Stimulated activated CD4-positive, alpha-beta T cell treated with anti-CD3 and anti-CD28 coated beads, Interleukin-1b, Interleukin-23, amount 100 ng/mL, for 24 hours (primary cell): ENCODE data around the gene RPH3AL.
"Not testable (repeated sequence)": the region's sequence is repeated elsewhere in the genome, so short reads cannot be mapped to it uniquely, and the experiment has no call there.

ENCODE experiments used
- DNase-seq, 4 experiments: peaks; one replicate each; pipeline ENCODE4 v3.0.0-alpha.2; 2020; ENCODE audit warnings: low read depth in 4 of 4, low spot score in 1 of 4

The RPH3AL gene

DNA sequence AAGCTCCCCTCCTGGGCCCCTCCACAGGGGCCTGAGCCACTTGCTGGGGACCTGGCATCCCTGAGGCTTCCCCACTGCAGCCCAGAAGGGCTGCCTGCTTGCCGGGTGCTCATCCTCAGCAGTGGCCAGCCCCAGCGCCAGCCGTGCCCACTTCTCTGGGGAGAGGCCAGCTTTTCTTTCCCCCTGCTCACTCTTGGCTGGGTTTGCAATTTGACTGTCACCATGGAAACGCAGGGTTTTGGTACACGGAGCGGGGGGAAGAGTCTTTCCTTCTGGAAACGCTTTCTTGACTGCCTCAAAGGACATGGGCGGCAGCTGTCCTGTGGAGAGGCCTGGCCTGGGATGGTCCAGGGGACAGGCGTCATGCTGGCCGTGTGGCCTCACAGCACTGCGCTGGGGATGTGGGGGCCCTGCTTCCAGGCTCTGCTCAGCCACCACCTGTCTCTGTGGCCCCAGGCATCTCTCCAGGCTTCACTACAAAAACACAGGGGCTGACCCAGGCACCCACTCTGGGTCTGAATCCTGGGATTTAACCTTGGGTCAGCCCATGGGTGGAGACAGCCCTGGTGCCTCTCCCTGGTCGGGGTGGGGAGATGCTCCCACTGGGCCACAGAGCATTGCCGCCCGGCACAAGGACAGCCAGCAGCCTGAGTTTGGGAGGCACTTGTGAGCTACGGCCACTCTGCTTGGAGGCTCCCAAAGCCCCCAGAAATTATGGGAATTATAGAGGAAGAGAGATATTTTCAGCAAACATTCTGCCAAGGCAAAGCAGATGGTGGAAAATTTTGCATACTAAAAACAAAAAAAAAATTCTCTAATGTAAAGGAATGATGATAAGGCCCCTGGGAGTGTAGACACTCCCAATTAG is 125.3 kb downstream of the RPH3AL start:
- DNase-seq = no peak

DNA sequence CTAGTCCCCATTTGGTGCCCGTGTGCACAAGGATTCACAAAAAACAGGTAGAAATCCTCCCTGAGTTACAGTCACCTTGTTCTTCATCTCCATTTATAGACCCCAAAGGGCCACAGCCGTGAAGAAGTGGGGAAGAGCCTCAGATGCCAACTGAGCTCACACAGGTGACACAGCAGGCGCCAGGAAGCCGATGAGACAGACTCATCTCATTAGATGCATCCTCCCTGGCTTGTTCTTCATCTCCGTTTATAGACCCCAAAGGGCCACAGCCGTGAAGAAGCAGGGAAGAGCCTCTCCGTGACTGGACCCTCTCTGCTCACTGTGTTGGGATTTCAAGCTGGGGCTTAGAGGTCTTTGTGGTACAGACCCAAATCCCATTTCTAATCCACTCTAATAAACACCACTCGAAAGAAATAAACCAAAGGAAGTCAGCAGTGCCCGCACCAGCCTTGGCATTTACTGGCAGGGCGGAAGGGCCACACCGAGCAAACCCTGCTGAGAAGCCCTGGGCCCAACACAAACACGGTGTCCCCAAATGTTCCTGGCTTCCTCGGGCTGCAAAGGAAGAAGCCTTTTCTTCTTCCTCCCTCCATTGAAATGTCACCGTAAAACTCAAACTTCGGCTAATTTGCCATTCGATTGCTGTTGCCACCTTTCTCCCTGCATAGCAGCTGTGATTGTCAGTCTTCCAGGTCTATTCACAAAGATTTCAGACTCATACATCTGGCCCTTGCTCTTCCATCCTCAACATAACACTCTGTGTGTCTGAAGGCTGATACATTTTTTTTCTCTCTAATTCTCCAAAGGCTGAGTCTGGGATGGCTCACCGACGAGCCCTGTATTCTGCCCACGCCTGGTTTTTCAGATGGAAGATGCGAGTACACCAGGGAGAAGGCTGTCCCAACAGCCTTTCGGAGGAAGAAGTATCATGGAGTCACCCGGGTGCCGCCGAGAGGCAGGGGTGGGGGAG is 126.2 kb downstream of the RPH3AL start:
- no peak for DNase-seq

DNA sequence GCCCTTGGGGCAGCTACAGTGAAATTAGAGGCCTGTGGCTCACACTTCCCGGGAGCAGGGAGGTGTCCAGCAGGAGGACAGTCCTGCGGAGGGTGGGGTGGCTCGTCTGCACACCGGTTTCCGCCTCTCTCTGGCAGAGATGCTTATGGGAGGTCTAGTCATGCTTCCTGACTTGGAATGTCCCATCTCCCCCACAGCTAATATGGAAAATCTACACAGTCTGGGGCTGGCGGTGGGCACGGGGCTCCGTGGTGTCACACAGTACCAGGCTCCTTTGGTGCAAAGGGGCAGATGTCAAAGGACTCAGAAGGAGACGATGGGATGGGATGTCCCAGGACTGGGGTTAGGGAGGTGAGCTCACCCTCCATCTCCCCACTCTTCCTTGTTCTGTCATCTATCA is 127.1 kb downstream of the RPH3AL start:
- DNase-seq = no peak

DNA sequence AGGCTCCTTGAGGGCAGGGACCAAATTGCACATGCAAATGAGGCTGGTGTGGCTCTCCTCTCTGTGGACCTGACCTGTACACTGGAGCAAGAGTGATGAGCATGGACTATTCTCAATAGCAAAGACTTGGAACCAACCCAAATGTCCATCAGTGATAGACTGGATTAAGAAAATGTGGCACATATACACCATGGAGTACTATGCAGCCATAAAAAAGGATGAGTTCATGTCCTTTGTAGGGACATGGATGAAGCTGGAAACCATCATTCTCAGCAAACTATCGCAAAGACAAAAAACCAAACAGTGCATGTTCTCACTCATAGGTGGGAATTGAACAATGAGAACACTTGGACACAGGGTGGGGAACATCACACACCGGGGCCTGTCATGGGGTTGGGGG is 128.0 kb downstream of the RPH3AL start:
- DNase-seq = not testable (repeated sequence)

DNA sequence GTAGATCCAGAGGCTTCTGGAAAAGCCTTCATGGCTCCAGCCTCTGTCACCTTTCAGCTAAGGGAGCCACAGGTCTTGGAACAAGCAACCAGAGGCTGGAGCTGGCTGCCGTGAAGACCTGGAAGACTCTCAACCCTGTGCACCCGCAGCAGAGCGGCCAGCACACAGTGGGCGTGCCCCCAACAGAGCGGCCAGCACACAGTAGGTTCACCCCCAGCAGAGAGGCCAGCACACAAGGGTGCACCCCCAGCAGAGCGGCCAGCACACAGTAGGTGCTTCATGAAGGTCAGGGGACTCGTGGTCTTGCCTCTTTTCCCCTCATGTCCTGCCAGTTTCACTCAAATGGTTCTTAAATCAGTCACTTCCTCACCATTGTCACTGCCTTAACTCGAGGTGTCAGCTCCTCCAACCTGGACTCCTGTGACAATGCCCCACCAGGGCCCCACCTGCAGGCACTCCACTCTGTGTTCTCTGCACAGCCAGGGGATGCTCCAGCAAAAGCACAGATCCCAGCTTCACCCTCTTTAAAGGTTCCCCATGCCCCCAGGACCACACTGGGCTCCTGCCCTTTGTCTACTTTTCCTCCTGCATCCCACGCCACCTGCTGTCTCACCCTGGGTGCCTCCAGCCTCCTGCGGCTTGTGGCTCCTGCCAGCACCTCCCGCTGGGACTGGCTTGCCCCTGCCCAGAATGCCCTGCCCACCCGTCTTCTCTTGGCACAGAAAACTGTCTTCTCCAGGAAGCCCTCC is 128.7 kb downstream of the RPH3AL start:
- no peak for DNase-seq

DNA sequence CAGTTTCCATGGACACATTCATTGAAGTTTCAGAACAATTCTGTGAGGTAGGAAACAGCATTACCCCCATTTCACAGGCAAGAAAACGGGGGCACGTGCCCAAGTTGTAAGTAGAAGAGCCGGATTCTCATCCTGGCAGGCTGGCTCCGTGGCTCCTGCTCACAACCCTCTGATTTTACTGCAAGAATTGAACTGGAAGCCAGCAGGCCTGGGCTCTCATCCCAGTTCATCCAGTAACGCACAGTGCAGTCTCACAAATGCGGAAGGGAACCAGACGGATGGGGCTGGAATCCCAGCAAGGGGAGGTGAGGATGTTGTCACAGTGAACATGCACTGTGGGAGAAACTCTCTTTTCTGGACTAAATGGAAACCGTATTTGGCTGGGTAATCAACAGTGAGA is 130.4 kb downstream of the RPH3AL start:
- no peak for DNase-seq

DNA sequence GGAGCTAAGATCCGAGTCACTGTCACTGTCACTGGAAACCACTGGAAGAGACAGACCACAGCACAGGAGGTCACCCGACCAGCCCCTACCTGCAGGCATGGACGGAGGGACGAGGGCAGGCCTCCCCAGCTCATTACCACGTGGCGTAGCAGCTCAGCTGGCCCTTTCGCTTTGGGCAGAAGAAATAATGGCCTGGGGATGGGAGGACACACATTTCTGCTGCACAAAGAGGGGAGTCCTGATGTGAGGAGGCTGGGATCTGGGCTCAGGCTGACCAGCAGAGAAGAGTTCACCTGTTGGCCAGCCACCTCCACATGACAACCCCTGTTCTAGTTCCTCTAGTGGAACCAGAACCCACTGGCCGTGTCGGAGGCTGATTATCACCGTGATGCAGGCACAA is 132.9 kb downstream of the RPH3AL start:
- DNase-seq = no peak

DNA sequence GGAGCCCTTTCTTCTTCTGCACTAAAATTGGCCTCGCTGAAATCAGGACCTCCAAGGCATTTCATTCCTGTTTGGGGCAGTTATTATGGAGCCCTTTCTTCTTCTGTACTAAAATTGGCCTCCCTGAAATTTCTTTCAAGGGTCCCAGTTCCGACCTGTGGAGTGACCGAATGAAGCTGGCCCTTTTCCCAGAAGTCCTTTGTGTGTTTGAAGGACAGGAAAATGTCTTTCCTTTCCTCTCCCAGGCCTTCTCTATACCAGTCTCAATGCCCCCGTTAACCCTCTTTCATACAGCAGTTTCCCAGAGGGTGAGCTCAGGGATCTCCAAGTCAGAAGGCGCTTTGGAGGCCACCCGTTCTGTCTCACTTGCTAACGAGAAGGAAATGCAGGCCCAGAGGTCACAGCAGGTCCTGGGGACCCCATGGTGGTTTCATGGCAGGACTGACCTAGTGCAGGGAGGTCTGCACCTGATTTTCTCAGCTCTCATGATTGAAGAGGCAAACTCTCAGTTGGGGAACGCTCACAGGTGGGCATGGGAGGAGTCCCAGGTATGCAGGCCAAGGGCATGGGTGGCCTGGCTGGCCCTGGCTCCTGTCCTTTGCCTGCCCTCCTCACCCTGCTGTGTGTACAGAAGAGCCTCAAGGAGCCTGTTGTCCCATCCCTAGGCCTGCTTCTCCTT is 134.0 kb downstream of the RPH3AL start:
- no peak for DNase-seq

DNA sequence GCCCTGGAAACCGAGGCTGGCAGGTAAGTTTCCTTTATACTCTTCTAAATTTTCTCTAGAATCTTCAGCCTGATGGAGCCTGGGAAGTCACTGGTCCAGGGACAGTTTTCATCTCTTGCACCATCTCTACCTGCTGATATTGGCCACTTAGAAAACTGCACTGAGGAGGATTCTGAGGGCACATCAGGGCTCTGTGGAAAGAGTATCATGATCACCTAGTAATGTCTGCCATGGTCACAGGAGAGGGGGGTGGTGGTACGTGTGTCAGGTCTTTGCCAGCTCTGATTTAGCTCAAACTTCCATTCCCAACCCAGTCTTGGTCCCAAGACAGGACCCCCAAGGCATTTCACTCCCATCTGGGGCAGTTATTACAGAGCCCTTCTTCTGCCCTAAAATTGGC is 136.0 kb downstream of the RPH3AL start:
- DNase-seq = no peak

DNA sequence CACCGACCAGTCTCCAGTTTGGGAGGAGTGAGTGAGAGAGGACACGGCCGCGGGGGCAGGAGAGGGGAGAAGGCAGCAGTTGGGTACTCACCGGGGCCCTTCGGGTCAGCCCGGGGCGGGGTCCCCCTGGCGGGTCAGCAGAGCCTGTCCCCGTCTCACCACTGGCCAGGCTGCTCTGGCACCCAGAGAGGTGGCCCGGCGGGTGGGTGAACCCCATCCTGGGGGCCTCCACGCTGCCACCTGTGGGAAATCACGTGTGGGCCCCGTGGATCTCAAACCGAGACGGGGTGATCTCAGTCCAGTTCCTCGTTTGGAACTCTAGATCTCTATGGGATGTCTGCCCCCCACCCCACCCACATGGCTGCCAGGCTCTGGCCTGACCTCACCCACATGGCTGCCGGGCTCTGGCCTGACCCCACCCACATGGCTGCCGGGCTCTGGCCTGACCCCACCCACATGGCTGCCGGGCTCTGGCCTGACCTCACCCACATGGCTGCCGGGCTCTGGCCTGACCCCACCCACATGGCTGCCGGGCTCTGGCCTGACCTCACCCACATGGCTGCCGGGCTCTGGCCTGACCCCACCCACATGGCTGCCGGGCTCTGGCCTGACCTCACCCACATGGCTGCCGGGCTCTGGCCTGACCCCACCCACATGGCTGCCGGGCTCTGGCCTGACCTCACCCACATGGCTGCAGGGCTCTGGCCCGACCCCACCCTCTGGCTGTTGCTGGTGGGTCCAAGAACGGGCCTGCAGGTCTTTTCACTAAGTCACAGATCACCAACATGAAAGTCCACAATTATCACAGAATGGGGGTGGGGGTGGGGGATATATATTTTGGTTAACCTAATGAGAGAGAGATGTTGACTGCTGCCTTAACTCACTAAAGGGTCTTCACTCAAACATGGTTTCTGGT is 136.8 kb downstream of the RPH3AL start:
- not testable (repeated sequence) for DNase-seq

DNA sequence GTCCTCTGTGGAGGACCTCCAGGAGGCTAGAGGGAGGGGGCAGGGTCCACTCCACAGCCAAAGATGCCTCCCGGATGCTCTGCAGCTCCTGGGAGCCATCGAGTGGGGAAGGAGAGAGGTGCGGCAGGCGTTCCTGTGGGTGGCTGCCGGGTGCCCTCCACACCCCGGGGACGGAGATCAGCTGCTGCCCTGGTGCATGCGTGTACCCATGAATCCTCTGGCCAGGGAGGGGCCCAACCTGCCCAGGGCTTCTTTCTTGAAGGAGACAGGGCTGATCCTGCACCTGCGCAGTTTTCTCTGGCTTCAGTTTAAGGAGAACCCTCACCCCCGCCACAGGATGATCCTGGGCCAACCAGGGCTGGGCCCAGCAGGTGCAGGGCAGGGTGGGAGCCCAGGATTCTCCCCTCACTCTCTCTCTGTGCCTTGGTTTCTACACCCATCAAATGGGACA is 137.7 kb downstream of the RPH3AL start:
- DNase-seq = no peak

DNA sequence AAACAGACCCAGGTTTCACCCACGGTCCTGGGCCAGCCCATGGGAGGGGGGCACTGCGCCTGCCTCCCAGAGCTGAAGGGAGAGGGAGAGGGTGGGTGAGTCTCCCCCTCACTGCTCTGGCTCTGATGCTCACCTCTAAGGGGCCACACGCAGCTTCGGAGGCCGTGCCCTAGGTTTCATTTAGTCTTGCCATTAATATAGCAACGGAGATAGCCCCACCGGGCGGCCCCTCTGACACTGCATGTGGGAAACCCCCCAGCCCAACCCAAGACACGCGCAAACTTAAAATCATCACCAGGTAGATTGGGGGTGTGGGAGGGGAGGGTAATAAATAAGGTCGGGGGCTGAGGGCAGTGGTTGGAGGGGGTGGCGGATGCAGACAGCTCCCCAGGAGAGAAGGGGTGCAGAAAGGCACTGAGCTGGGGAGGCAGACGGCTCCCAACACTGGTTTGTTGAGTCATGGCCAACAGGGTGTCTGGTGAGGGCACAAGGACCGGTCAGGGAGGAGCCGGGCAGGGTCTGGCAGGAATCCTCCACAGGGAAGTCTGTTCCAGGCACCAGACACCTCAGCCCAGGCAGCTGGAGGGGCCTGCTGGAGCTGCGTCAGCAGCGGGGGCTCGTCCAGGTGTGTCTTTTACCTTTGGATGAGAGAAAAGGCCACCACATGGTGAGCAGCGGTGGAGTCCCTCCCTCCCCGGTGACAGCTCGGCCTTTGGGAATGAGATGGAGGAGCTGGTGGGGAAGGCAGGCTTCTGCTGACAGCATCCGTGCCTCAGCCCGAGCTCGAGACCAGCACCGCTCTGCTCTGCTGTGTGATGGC is 139.1 kb downstream of the RPH3AL start:
- DNase-seq = no peak

DNA sequence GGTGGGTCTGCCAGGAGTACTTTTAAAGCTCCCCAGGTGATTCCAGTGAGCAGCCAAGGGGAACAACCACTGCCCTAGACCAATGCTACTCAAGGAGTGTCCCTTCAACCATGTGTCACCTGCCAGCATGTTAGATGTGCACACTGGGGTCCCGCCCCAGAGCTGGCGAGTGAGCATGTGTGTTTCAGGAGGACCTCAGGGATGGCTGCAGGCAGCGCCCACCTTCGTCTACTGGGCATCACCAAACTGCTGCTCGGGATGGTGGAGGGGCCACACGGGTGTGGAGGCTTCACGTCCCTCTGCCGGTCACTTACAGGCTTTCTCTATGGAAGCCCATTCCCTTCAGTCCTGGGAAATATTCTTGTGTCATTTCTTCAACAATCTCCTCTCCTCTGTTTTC is 142.2 kb downstream of the RPH3AL start:
- DNase-seq = no peak

DNA sequence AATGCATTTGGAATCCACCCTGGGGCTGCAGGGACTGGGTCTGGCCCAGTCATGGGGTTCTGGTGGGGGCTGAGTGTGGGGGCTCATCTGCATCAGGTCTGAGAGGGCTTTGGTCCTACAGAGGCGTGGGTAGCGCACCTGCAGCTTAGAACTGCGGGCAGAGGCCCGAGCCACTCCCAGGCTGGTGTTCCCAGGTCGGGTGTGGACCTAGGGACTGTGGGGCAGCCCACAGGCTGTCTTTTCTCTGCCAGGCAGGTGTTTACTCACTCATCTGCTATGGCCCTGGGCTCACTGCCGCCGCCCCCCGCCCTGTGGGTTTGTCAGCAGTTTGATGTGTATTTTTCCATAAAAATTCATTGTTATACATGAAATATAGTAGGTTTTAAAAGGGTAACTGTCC is 144.2 kb downstream of the RPH3AL start:
- no peak for DNase-seq

DNA sequence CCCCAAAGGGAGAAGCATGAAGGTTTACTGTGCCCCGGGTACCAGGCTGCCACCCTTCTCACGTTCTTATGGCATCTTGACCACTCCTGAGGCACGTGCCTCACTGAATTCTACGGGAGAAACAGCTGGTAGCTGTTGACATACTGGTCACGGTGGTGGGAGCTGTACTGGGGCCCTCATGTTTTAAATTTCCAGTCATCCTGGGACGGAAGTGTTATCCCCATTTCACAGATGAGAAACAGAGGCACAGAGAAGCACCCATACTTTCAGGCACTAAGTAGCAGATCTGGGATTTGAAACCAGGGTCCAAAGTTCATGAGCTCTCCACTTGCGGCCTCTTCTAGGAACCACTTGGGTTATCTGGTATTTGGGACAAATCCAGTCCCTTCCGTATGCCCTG is 144.8 kb downstream of the RPH3AL start:
- DNase-seq = no peak

DNA sequence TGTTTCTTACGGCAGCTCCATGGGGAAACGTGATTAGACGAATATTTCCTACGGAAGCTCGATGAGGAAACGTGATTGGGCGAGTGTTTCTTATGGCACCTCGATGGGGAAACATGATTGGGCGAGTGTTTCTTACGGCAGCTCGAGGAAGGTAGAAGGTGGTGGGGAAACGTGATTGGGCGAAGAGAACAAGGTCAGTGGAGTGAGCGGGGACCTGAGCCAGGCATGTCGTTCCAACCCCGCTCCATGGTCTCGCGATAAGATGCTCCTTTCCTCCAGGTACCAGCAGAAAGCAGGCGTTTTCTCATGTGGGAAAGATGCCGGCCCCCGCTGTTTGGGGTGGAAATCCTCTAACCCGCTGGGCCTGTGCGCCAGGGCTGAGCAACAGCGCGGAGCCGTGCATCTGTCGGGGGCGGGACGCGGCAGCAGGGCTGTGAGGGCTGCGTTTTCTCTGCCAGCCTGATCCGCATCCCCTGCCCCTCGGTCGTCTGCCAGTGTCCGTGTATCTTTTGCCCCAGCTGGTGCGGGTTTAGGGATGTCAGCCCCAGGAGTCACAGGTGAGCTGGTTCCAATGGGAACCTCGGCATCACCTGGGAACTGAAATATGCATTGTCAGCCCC is 145.6 kb downstream of the RPH3AL start:
- DNase-seq = no peak

DNA sequence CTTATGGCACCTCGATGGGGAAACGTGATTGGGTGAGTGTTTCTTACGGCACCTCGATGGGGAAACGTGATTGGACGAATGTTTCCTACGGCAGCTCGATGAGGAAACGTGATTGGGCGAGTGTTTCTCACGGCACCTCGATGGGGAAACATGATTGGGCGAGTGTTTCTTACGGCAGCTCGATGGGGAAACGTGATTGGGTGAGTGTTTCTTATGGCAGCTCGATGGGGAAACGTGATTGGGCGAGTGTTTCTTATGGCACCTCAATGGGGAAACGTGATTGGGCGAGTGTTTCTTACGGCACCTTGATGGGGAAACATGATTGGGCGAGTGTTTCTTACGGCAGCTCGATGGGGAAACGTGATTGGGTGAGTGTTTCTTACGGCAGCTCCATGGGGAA is 146.1 kb downstream of the RPH3AL start:
- DNase-seq = not testable (repeated sequence)

DNA sequence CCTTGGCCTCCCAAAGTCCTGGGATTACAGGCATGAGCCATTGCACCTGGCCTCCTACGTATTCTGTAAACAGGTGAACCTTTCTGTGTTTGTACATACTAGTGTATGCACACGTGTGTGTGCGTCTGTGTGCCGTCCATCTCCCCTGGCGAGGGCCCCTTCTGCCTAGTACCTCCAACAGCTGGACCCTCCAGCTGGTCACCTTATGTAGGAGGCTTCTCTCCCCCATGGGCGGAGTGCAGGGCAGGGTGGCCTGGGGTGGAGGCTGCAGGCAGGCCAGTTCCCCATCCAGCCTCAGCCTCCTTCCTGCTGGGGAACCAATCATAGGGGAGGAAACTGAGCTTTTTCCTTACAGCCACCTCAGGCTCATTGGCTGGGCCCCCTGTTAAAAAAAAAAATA is 146.8 kb downstream of the RPH3AL start:
- no peak for DNase-seq
